K562 (cell line): Measurements from ENCODE around the gene TXK. TPM values are rescaled to one million over a fixed set of nuclear protein-coding genes. Genes with fewer than 3 reads are reported as not detected.

Experiments
- ATAC-seq: fragments of 200-7000 bp; cut with Tn5 transposase; 3 replicates; pipeline ENCODE4 v1.9.1; 2020; ENCODE audit warnings: moderate library complexity
- BruUV-seq: library from RNA; stranded (reverse); fragments of 400-500 nt; replicated peaks from 2 replicates; lab custom pipeline; 2021; lab: Mats Ljungman, UMichigan
- CTCF ChIA-PET: fragments of 300-600 bp; formaldehyde crosslinking; extraction: SDS; loops from one replicate; lab custom pipeline; 2021; ENCODE audit warnings: low intra/inter-chr PET ratio; lab: Yijun Ruan, JAX
- POLR2A ChIA-PET: fragments of 300-600, 350-650 bp; sonication (Branson Sonifier 250); formaldehyde crosslinking; extraction: SDS; loops from one replicate; lab custom pipeline; 2021; ENCODE audit warnings: antibody characterized with exemption, inconsistent platforms; lab: Yijun Ruan, JAX
- DNase-seq, 4 experiments: peaks; one replicate each; pipeline versions ENCODE4 v3.0.0 to v3.0.0-alpha.2; 2011 to 2018; ENCODE audit warnings: low spot score in 3 of 4, mixed read lengths in 3 of 4; ENCODE audit errors: extremely low read depth in 1 of 4
- FAIRE-seq: peaks from 2 replicates; lab custom pipeline; 2011; peaks lifted over from hg19 to GRCh38; lab: Jason Lieb, UNC
- H2AFZ ChIP-seq: 2 replicates; pipeline ENCODE4 v1.6.0; 2011; ENCODE audit warnings: low read depth, low read length, control low read depth, inconsistent platforms
- H3K27ac ChIP-seq: fragments of 200-600 bp; 3 replicates; pipeline ENCODE4 v1.8.0; 2011; ENCODE audit warnings: low read depth, mild to moderate bottlenecking, control low read depth, inconsistent platforms, low read length, moderate library complexity, mixed read lengths; ENCODE audit errors: extremely low read depth
- H3K27me3 ChIP-seq, 2 experiments: fragments of 300-600 bp in 1 of 2; 2 replicates in 1 of 2; 3 replicates in 1 of 2; pipeline versions ENCODE4 v1.6.0 to v1.8.0; 2011; ENCODE audit warnings: inconsistent platforms in 2 of 2, low read length in 2 of 2, mild to moderate bottlenecking in 1 of 2, mixed read lengths in 1 of 2, moderate library complexity in 1 of 2; ENCODE audit not compliant: control insufficient read depth in 2 of 2, insufficient read depth in 2 of 2
- H3K36me3 ChIP-seq: fragments of 300-600 bp; 3 replicates; pipeline ENCODE4 v1.8.0; 2011; ENCODE audit warnings: mild to moderate bottlenecking, low read length, inconsistent platforms; ENCODE audit not compliant: control insufficient read depth, insufficient read depth
- H3K4me1 ChIP-seq, 2 experiments: fragments of 200-600 bp in 1 of 2; replicated peaks in 1 of 2; 2 replicates in 1 of 2; 3 replicates in 1 of 2; pipeline versions ENCODE4 v1.5.1 to v1.8.0; 2011; ENCODE audit warnings: inconsistent platforms in 2 of 2, low read length in 2 of 2, mild to moderate bottlenecking in 1 of 2, mixed read lengths in 1 of 2, moderate library complexity in 1 of 2; ENCODE audit not compliant: control insufficient read depth in 2 of 2, insufficient read depth in 2 of 2
- H3K4me2 ChIP-seq: 2 replicates; pipeline ENCODE4 v1.6.1; 2011; ENCODE audit warnings: low read length, control low read depth, inconsistent platforms, mixed read lengths; ENCODE audit not compliant: insufficient read depth
- H3K4me3 ChIP-seq: fragments of 200-600 bp; sonication (generic), shearing (Covaris generic); 2 replicates; pipeline ENCODE4 v1.5.1; 2016; ENCODE audit warnings: control low read depth, inconsistent platforms
- H3K79me2 ChIP-seq: fragments of 200-600 bp; 3 replicates; pipeline ENCODE4 v1.8.0; 2011; ENCODE audit warnings: low read length, inconsistent platforms; ENCODE audit not compliant: control insufficient read depth, insufficient read depth
- H3K9ac ChIP-seq, 2 experiments: 2 replicates each; pipeline versions ENCODE4 v1.6.0 to v1.6.1; 2011; ENCODE audit warnings: low read depth in 2 of 2, low read length in 2 of 2, control low read depth in 1 of 2, inconsistent platforms in 1 of 2, mild to moderate bottlenecking in 1 of 2, mixed read lengths in 1 of 2; ENCODE audit not compliant: insufficient read depth in 1 of 2
- H3K9me1 ChIP-seq: one replicate; pipeline ENCODE4 v1.6.0; 2011; ENCODE audit warnings: inconsistent platforms, mild to moderate bottlenecking, low read length, moderate library complexity; ENCODE audit not compliant: control insufficient read depth, insufficient read depth
- H3K9me3 ChIP-seq: replicated peaks from 2 replicates; pipeline ENCODE4 v1.5.1; 2011; ENCODE audit warnings: low read depth, low read length, inconsistent platforms; ENCODE audit not compliant: control insufficient read depth, insufficient read depth
- H4K20me1 ChIP-seq: replicated peaks from 2 replicates; pipeline ENCODE4 v1.6.1; 2011; ENCODE audit warnings: low read length, inconsistent platforms, mixed read lengths; ENCODE audit not compliant: control insufficient read depth, insufficient read depth
- RFX1 ChIP-seq: fragments of 450-650 bp; IDR thresholded peaks from 2 replicates; pipeline ENCODE4 v1.6.1; 2016; ENCODE audit warnings: mild to moderate bottlenecking, moderate library complexity
- WGBS: fragments of 100-300 bp; shearing (Covaris generic); methylation state at CpG from one replicate; pipeline ENCODE4 v1.1.6; 2016; ENCODE audit warnings: low coverage, mixed read lengths; ENCODE audit not compliant: insufficient coverage; ENCODE audit errors: missing lambda C conversion rate; 5-methylcytosine and 5-hydroxymethylcytosine counted together
- in situ Hi-C: fragments of 300-500 bp; cut with MboI; formaldehyde crosslinking; loops from 4 replicates; pipeline ENCODE4 v1.15.0; 2018; ENCODE audit warnings: inconsistent platforms, mixed read lengths
- intact Hi-C: fragments of 100-400 bp; cut with micrococcal nuclease; formaldehyde crosslinking; loops from 2 replicates; pipeline ENCODE4 v1.14.2; 2022
- polyA plus RNA-seq, 8 experiments: library from polyadenylated mRNA; depleted of rRNA in 4 of 8; stranded (reverse) in 5 of 8; unstranded in 3 of 8; fragments of >200 nt; fragmentation: Nextera tagmentation in 2 of 8; fragmentation: Illumina TruSeq in 1 of 8; extraction: Ambion mirVana in 2 of 8; extraction: Trizol in 1 of 8; gene quantifications; 2 replicates each; pipeline versions ENCODE4 v1.2.1 to v1.2.3, GENCODE V29; 2011 to 2014; ENCODE audit warnings: inconsistent platforms in 1 of 8, missing spikeins in 1 of 8
- total RNA-seq, 7 experiments: library from RNA; depleted of rRNA in 6 of 7; stranded (reverse); fragments of >200 nt in 6 of 7; fragmentation: Illumina TruSeq in 2 of 7; extraction: Trizol in 2 of 7; gene quantifications; 2 replicates each; pipeline versions ENCODE4 v1.2.1 to v1.2.3, GENCODE V29; 2011 to 2021; ENCODE audit warnings: low replicate concordance in 1 of 7
- TF ChIP-seq, protein P1 (sequence below): fragments of 450-650 bp; IDR thresholded peaks from one replicate; pipeline ENCODE4 v1.6.1; 2018; ENCODE audit warnings: mild to moderate bottlenecking, moderate library complexity; ENCODE audit not compliant: partially characterized antibody
- TF ChIP-seq, protein P2 (sequence below), 2 experiments: fragments of 450-650 bp; IDR thresholded peaks; 2 replicates each; pipeline ENCODE4 v1.6.1; 2016; ENCODE audit warnings: mild to moderate bottlenecking in 2 of 2, borderline replicate concordance in 1 of 2, low read depth in 1 of 2, moderate library complexity in 1 of 2

Gene TXK
- total and polyA plus RNA-seq, 9 of the 15 experiments (the other 6 are each of a cell fraction or from before 2014, with no cell fraction given), result 0.24 to 1.1 (median 0.45) TPM; not detected in 1

DNA sequence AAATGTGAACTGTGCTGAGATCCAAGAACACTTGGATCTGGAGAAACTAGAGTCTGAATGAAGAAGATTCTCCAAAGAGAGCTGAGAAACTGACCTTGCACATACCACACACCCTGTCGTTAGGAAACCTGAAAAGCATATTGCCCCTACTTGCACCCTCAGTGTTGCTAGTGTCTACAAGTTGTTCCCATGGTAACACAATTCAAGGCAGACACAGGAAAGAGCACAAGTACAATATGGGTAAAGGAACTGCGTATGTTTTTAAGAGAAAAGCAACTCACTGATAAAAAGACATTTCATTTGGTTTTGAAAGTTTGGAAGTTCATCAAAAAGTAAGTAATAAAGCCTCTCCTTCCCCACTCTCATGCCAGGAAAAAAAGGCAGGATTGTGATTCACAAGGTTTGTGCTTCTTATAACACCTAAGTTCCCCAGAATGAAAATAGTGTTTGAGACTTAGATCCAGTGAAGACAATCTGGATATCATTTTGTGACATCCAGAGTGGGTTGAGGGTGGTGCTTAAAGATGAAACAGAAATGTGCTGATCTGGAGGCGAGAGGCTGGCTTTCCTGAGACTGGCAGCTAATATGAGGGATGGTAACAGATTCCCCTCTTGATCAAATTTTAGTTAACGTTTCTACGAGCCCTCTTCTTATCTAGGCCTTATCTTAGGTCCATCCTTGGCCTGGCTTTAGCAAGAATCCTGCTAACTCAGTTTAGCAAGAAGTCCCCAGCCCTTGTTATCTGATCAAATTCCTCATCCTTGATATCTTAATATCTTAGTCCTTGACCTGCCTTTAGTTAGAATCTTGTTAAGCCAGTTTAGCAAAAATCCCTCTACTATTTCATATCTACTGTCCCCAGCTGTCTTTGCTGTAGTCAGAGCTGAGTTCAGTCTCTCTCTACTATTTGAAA, 75.2 kb downstream of the TXK start:
- TF ChIP-seq RFX1, result peak; percentile 57
- TF ChIP-seq, protein P1, sequence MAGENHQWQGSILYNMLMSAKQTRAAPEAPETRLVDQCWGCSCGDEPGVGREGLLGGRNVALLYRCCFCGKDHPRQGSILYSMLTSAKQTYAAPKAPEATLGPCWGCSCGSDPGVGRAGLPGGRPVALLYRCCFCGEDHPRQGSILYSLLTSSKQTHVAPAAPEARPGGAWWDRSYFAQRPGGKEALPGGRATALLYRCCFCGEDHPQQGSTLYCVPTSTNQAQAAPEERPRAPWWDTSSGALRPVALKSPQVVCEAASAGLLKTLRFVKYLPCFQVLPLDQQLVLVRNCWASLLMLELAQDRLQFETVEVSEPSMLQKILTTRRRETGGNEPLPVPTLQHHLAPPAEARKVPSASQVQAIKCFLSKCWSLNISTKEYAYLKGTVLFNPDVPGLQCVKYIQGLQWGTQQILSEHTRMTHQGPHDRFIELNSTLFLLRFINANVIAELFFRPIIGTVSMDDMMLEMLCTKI, result no peak
- TF ChIP-seq, protein P2, sequence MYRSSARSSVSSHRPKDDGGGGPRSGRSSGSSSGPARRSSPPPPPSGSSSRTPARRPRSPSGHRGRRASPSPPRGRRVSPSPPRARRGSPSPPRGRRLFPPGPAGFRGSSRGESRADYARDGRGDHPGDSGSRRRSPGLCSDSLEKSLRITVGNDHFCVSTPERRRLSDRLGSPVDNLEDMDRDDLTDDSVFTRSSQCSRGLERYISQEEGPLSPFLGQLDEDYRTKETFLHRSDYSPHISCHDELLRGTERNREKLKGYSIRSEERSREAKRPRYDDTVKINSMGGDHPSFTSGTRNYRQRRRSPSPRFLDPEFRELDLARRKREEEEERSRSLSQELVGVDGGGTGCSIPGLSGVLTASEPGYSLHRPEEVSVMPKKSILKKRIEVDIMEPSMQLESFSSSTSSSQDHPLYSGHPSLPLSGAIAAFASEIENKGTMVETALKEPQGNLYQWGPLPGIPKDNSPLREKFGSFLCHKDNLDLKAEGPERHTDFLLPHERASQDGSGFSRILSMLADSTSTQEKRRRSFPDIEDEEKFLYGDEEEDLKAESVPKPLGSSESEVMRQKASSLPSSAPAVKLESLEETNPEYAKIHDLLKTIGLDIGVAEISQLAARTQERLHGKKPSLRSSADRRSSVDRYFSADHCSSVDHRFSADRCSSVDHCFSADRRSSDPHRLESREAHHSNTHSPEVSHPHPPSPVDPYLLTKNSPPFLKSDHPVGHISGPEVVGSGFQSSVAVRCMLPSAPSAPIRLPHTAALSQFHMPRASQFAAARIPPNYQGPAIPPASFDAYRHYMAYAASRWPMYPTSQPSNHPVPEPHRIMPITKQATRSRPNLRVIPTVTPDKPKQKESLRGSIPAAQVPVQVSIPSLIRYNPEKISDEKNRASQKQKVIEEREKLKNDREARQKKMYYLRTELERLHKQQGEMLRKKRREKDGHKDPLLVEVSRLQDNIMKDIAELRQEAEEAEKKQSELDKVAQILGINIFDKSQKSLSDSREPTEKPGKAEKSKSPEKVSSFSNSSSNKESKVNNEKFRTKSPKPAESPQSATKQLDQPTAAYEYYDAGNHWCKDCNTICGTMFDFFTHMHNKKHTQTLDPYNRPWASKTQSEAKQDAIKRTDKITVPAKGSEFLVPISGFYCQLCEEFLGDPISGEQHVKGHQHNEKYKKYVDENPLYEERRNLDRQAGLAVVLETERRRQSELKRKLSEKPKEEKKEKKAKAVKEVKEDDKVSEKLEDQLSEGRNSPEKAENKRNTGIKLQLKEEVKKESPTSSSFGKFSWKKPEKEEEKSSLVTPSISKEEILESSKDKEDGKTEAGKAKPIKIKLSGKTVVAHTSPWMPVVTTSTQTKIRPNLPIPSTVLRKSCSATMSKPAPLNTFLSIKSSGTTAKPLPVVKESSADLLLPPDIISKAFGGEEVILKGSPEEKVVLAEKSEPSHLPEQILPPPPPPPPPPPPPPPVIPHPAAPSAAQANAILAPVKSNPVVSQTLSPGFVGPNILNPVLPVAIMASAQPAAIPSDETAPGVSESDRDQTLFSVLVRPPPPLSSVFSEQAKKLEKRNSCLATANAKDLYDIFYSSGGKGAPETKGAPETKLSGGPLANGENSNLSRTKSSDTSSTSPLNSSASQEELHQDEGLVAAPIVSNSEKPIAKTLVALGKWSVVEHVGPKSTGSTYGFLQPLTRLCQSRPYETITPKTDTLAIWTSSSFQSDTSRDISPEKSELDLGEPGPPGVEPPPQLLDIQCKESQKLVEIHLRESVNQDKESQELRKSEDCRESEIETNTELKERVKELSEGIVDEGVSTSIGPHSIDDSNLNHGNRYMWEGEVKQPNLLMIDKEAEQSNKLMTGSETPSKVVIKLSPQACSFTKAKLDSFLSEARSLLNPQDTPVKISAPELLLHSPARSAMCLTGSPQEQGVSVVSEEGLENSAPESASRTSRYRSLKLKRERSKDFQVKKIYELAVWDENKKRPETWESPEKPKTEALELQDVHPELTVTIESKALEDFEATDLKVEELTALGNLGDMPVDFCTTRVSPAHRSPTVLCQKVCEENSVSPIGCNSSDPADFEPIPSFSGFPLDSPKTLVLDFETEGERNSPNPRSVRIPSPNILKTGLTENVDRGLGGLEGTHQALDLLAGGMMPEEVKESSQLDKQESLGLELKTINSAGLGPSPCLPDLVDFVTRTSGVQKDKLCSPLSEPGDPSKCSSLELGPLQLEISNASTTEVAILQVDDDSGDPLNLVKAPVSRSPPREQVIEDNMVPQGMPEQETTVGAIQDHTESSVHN (IDR thresholded peaks at IDR 0.05; ENCODE audit: borderline replicate concordance in 1 of 2, low read depth in 1 of 2), result no peak
- Histone ChIP-seq H3K9me1 (no peaks in the 10 kb centered on the region), H4K20me1 (no peaks in the 10 kb centered on the region), H3K4me3 (no peak overlapping the region), H3K36me3 (no peaks in the 10 kb centered on the region), H3K4me2 (no peak overlapping the region), H3K27me3 (no peaks in the 10 kb centered on the region), H3K79me2 (no peaks in the 10 kb centered on the region), H3K4me1 (no peaks in the 10 kb centered on the region), H3K27ac (no peak overlapping the region), H3K9me3 (no peaks in the 10 kb centered on the region), H3K9ac (no peak overlapping the region), H2AFZ (no peak overlapping the region; the same call in 1 of the 2 replicates)
- in situ Hi-C loops (no loop called here), intact Hi-C loops (no loop called here)
- DNase-seq (no peak), ATAC-seq (no peak), FAIRE-seq (no peak)
- no TSS peak for BruUV-seq
- CTCF ChIA-PET, result no interaction called here
- 9% methylated on average over 5 of the region's 5 CpGs for WGBS
- POLR2A ChIA-PET, result interaction anchor here (1.7 kb wide), 1 partner anchor 12 kb away, joined by 3 read pairs; no protein-coding TSS in a partner anchor
